WI38 (cell line): ENCODE results near the gene DGAT2.

Experiments
- H3K4me3 ChIP-seq: 2 replicates; pipeline ENCODE4 v1.5.1; 2011; ENCODE audit warnings: low read depth, mild to moderate bottlenecking, control low read depth, low read length
- CTCF ChIP-seq: IDR thresholded peaks from 2 replicates; pipeline ENCODE4 v1.5.1; 2012; ENCODE audit warnings: low read depth, mild to moderate bottlenecking, control low read depth, low read length

The DGAT2 gene

GRCh38 chr11:75728992-75729391, 39.6 kb upstream of the DGAT2 start:
- no peak overlapping the region for H3K4me3 ChIP-seq
- TF ChIP-seq CTCF: no peak

- TF ChIP-seq CTCF: no peak
- H3K4me3 ChIP-seq: no peak overlapping the region
Measured at GRCh38 chr11:75731095-75731494, 37.5 kb upstream of the DGAT2 start.

- no peak for TF ChIP-seq CTCF
- no peak overlapping the region for H3K4me3 ChIP-seq
Measured at GRCh38 chr11:75733071-75733430, 35.5 kb upstream of the DGAT2 start.

GRCh38 chr11:75733431-75734107, 35.0 kb upstream of the DGAT2 start:
- no peak overlapping the region for H3K4me3 ChIP-seq
- no peak for TF ChIP-seq CTCF

GRCh38 chr11:75734491-75735180, 33.9 kb upstream of the DGAT2 start:
- H3K4me3 ChIP-seq: no peak overlapping the region
- TF ChIP-seq CTCF: no peak

- TF ChIP-seq CTCF: no peak
- no peak overlapping the region for H3K4me3 ChIP-seq
Measured at GRCh38 chr11:75735181-75735845, 33.3 kb upstream of the DGAT2 start.

GRCh38 chr11:75737314-75737713, 31.3 kb upstream of the DGAT2 start:
- no peak for TF ChIP-seq CTCF
- H3K4me3 ChIP-seq: no peak overlapping the region
